Raji (cell line): Measurements from ENCODE around the gene CFAP58.

Source experiments
- POLR2A ChIP-seq: IDR thresholded peaks from 2 replicates; pipeline ENCODE4 v1.6.1; 2011; ENCODE audit warnings: low read depth, low read length, control low read depth; ENCODE audit not compliant: insufficient read depth

CFAP58 gene

GRCh38 chr10:104317269-104317710 lies 36.3 kb upstream of the CFAP58 start:
- no peak for TF ChIP-seq POLR2A

GRCh38 chr10:104317726-104318299 lies 35.8 kb upstream of the CFAP58 start:
- TF ChIP-seq POLR2A = no peak

GRCh38 chr10:104318326-104318725 lies 35.3 kb upstream of the CFAP58 start:
- no peak for TF ChIP-seq POLR2A

GRCh38 chr10:104318810-104319741 lies 34.6 kb upstream of the CFAP58 start:
- TF ChIP-seq POLR2A = no peak

GRCh38 chr10:104321226-104321625 lies 32.4 kb upstream of the CFAP58 start:
- no peak for TF ChIP-seq POLR2A

GRCh38 chr10:104321725-104322415 lies 31.8 kb upstream of the CFAP58 start:
- TF ChIP-seq POLR2A = no peak

- TF ChIP-seq POLR2A = no peak
These were observed 31.2 kb upstream of the CFAP58 start for GRCh38 chr10:104322416-104322782.

GRCh38 chr10:104323085-104323484 lies 30.5 kb upstream of the CFAP58 start:
- TF ChIP-seq POLR2A = no peak

GRCh38 chr10:104323760-104324201 lies 29.9 kb upstream of the CFAP58 start:
- no peak for TF ChIP-seq POLR2A

- no peak for TF ChIP-seq POLR2A
These were observed 29.4 kb upstream of the CFAP58 start for GRCh38 chr10:104324221-104324686.

GRCh38 chr10:104324931-104325330 lies 28.7 kb upstream of the CFAP58 start:
- no peak for TF ChIP-seq POLR2A

GRCh38 chr10:104325436-104326435 lies 27.9 kb upstream of the CFAP58 start:
- no peak for TF ChIP-seq POLR2A

GRCh38 chr10:104326991-104327610 lies 26.5 kb upstream of the CFAP58 start:
- TF ChIP-seq POLR2A = no peak

GRCh38 chr10:104327745-104328645 lies 25.6 kb upstream of the CFAP58 start:
- no peak for TF ChIP-seq POLR2A

GRCh38 chr10:104328646-104328895 lies 25.1 kb upstream of the CFAP58 start:
- no peak for TF ChIP-seq POLR2A
